Measurements from ENCODE around the gene LARP1B.
"Not testable (repeated sequence)": the region's sequence is repeated elsewhere in the genome, so short reads cannot be mapped to it uniquely, and the experiment has no call there.

Gene LARP1B

DNA sequence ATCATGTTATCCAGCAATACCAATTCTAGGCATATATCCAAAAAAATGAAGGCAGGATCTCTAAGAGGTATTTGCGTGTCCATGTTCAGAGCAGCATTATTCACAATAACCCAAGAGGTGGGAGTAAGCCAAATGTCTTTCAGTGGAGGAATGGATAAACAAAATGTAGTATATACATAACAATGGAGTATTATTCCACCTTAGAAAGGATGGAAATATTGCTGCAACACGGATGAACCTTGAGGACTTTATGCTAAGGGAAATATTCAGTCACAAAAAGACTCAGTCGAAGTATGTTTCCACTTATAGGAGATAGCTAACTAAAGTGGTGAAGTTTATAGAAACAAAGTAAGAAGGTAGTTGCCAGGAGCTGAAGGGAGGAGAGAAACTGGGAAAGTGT, 74.3 kb downstream of the LARP1B start:
- no peak for DNase-seq (ENCODE audit: low spot score)

DNA sequence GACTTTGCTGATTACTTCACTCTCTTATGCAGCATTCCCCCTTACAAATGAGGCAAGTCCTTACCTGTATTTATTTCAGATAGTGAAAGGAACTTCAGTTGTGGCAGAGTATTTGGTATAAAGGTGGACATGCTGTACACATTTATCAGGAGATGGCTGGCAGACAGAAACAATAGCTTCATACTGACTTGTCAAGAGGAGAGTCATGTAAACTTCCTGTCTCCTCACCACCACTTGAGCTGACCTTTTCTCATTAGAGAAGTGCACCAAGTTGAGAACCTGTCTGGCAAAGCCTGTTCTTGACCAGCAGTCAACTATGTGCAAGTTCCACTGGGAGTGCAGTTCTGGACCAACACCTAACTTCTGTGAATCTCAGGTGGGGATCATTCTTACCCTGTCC, 80.8 kb downstream of the LARP1B start:
- no peak for DNase-seq (ENCODE audit: low spot score)

DNA sequence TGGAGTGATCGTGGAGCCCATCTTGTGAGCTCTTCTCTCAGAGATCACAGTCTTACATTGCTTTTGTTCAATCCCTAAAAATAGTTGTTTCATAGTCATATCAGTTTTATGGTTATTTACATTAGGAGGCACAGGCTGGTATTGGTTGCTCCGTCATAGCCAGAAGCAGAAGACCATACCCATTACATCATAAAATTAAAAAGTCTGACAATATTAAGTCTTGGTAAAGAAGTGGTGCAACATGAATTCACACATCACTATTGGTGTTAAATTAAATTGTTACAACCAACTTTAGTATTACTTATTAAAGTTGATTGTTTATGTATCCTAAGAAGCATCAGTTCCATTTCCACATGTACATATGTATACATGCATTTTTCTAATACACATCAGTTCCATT, 84.6 kb downstream of the LARP1B start:
- DNase-seq (ENCODE audit: low spot score): no peak

DNA sequence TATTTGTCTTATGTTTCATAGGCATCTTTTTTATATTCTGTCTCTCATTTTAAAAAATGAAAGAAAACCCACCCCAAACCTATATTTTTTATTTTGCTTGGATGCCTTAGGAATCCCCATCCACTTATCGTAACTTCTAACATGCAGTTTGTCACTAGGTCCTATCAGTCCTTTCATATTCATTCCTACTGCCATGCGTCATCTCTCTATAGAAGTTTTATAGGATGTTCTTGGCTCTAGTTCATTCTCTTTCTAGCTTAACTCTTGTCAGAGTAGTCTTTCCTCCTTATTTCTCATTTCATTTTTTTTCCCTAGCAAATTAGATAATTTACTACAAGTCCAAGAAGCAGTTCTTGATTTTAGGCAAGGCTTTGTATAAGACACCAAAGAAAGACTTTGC, 92.7 kb downstream of the LARP1B start:
- DNase-seq (ENCODE audit: low spot score): no peak

DNA sequence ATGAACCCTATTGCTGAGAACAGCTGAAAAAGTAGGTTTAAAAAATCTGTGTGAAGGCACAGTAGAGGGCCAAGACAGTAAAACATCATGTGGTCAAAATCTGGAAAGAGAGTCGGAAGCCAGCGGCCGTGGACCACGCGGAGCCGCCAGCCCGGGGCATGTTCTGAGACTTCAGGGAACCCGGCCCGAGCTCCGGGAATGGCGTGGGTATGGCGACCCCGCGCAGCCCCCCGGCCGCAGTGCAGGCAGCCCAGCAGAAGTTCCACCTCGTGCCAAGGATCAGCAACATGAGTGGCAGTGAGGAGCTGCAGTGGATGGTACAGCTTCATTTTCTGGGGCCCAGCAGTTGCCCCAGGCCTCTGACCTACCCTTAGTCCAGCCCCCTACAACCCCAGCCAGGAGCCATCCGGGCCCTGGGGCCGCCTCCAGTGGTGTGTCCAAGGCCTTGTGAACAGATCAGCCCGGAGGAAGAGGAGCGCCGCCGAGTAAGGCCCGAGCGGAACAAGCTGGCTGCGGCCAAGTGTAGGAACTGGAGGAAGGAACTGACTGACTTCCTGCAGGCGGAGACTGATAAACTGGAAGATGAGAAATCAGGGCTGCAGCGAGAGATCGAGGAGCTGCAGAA, 94.2 kb downstream of the LARP1B start:
- DNase-seq (ENCODE audit: low spot score): no peak

DNA sequence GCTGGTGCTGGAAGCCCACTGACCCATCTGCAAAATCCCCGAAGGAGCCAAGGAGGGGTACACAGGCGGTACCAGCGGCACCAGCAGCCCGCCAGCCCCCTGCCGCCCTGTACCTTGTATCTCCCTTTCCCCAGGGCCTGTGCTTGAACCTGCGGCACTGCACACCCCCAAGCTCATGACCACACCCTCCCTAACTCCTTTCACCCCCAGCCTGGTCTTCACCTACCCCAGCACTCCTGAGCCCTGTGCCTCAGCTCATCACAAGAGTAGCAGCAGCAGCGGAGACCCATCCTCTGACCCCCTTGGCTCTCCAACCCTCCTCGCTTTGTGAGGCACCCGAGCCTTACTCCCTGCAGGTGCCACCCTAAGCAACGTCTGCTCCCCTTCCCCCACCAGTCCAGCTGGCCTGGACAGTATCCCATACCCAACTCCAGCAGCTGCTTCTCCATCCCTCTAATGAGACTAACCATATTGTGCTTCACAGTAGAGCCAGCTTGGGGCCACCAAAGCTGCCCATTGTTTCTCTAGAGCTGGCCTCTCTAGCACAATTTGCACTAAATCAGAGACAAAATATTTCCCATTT, 94.9 kb downstream of the LARP1B start:
- no peak for DNase-seq (ENCODE audit: low spot score)

DNA sequence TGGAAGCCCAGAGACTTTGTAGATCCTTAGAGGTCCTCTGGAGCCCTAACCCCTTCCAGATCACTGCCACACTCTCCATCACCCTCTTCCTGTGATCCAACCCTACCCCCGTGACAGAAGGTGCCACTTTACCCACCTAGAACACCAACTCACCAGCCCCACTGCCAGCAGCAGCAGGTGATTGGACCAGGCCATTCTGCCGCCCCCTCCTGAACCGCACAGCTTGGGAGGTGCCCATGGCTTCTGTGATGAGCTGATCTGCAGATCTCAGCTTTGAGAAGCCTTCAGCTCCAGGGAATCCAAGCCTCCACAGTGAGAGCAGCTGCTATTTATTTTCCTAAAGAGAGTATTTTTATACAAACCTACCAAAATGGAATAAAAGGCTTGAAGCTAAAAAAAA, 95.4 kb downstream of the LARP1B start:
- not testable (repeated sequence) for DNase-seq (ENCODE audit: low spot score)

DNA sequence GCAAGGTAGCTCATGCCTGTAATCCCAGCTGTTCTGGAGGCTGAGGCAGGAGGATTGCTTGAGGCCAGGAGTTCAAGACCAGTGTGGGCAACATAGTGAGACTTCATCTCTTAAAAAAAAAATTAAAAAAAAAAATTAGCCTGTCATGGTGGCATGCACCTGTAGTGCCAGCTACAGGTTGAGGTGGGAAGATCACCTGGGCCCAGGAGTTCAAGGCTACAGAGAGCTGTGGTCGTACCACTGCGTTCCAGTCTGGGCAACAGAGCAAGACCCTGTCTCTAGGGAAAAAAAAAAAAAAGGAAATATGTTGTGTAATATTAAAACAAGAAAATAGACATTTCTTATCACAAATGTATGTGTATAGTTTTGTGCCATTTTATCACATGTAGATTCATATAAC, 97.8 kb downstream of the LARP1B start:
- no peak for DNase-seq (ENCODE audit: low spot score)

DNA sequence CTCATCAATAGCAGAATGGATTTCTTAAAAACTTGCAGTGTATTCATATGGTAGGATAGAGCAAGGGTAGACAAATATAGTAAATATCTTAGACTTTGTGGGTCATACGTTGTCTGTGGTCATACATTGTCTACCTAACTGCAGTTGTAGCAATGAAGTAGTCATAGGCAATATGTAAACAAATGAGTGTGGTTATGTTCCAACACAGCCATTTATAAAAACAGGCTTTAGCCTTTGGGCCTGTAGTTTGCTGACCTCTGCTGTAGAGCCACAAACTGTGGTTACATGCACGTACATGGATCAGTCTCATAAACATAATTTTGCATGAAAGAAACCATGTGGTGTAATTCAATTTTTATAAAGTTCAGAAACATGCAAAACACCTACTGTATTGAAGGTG, 98.9 kb downstream of the LARP1B start:
- no peak for DNase-seq (ENCODE audit: low spot score)

DNA sequence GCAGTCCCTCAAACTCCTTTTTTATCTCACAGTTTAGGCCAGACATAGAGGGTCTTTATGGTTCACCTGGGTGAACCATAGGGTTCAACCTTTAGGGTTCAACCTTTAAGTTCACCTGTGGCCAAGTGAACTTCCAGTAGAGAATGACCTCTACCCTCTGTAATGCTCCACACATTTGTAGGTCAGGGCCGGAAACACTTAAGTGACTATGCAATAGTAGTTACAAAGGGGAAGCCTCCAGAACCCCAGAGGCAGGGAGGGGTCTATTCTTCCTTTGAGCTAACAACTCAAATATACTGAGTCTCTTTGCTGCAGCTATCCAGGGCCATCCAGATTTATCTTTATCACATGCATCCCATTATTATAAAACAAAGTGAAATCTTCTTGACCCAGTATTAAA, 100.0 kb downstream of the LARP1B start:
- DNase-seq (ENCODE audit: low spot score): no peak

DNA sequence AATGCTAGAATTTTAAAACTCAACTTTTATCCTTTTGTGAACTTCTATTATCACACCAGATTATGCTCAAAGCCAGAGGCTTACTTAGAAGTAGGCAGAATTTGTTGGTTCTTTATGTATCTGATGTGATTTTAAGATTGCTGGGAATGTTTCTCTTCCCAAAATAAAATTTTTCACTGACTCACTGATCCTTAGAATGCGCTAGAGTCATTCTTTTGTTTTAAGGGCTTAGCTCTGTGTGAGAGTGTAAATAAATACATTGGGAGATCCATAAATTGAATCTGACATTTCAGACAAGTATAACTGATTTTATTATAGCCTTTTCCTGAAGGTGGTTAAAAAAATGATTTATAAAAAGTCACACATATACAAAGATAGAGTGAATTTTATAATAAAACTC, 101.3 kb downstream of the LARP1B start:
- DNase-seq (ENCODE audit: low spot score): no peak

DNA sequence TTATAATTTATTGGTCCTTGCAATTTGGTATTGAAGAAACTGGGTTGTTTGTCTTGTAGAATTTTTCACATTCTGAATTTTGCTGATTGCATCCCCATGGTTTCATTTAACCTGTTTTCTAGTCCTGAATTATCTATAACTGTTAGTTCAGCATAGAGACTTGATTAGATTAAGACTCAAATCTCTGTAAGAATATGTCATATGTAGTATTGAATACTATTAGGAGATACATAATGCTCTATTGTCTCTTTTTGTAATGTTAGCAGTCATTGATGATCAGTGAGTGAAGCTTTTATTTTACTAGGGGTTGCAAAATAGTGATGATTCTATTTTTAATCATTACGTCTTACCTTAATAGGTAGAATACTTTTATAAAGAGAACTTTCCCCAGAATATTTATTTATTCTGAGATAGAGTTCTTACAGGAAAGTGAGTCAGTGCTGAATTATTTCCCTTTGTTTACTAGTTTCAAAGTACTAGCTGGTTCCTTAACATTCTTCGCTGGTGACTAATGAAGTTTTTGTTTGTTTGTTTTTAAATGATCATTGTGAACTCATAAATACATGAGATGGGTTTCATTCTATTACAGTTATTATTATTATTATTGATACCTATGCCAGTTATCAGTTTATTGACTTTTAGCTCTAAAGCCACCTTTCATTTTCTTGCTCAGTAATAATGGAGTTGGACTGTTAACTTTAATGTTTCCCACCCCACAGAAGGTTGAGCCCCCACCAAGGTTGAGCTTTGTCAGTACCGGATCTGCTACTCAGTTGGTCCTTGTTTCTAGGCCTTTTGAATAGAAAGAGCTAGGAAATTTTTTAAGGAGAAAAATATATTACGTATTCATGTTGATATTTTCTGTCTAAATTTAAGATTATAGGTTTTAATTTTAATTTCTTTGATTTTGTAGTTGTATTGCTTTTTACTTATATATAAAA, 102.3 kb downstream of the LARP1B start:
- no peak for DNase-seq (ENCODE audit: low spot score)

DNA sequence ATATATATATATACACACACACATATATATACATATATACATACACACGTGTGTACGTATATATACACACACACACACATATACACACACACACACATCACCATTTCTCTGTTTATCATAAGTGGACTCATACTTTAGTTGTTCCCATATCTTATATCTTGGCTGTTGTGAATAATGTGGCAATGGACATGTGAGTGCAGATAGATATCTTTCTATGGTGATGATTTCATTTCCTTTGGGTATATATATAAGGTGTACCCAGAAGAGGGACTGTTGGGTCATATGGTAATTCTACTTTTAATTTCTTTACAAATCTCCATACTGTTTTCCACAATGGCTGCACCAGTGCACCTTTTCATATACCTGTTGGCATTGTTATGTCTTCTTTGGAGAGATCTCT, 105.9 kb downstream of the LARP1B start:
- DNase-seq (ENCODE audit: low spot score): no peak

DNA sequence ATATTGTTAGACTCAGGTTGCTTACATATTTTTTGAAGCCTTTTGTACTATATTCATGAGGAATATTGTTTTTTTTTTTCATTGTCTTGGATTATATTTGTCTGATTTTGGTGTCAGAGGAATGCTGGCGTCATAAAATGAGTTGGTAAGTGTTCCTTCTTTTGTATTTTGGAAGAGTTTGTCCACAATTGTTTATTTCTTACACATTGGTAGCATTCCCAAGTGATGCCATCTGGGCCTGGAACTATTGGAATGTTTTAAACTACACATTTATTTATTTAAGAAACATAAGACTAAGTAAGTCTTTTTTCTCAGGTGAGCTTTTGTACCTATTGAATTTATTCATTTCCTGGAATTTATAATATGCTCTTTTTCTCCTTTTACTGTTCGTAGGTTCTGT, 107.6 kb downstream of the LARP1B start:
- no peak for DNase-seq (ENCODE audit: low spot score)

DNA sequence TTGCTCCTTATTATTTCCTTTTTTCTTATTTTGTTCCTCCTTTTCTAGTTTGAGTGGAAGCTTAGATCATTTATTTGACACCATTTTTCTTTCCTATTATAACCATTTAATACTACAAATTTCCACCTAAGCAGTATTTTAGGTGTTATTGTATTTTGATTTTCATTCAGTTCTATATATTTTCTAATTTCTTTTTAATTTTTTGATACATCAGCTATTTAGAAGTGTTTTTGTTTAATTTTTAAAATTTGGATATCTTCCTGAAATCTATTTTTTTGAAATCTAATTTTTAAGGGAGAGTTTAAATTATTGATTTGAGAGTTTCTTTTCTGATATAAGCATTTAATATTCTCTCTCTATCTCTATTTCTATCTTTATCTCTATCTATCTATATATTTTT, 108.1 kb downstream of the LARP1B start:
- no peak for DNase-seq (ENCODE audit: low spot score)

DNA sequence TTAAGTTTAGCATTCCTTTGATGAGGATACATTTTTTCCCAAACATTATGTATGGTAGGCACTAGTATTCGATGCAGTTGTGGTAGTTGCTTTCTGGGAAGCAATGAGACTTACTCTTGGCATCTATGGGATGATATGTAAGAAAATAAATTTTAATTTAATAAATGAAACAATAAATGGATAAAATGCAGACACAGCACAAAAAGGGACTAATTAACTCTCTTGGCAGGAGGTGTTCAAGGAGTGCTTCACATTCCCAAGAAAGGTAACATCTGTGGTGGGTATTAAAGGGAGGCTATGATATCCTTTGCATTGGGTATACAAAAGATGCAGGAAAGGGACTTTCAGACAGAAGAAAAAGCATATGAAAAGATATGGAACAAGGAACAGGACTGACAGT, 115.5 kb downstream of the LARP1B start:
- DNase-seq (ENCODE audit: low spot score): no peak

DNA sequence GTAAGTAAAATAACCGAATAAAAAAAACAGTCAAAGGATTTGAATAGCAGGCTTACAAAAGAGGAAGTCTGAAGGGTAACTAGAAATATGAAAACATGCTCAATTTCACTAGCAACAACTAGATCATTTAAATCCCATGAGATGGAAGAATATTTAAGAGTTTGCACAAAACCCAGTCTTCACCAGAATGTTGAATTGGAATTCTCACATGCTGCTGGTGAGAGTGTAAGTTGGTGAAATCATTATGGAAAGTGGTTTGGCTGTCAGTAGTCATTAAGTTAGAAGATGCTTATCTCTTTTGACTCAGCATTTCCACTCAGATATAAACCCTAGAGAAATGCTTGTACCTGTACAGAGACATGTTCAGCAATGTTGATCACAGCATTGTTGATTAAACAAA, 116.4 kb downstream of the LARP1B start:
- DNase-seq (ENCODE audit: low spot score): no peak

DNA sequence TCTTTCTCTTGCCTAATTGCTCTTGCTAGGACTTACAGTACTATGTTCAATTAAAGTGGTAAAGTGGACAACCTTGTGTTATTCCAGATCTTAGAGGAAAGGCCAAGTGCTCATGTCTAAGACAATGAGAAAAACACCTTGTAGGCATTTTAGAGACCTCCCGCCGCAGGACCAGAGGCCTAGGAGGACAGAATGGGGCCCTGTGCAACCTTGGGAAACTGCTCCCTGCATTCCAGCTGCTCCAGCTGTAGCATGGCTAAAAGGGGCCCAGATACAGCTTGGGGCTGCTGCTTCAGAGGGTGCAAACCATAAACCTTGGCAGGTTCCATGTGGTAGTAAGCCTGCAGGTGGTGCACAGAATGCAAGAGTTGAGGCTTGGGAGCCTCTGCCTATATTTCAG, 125.5 kb downstream of the LARP1B start:
- no peak for DNase-seq (ENCODE audit: low spot score)

DNA sequence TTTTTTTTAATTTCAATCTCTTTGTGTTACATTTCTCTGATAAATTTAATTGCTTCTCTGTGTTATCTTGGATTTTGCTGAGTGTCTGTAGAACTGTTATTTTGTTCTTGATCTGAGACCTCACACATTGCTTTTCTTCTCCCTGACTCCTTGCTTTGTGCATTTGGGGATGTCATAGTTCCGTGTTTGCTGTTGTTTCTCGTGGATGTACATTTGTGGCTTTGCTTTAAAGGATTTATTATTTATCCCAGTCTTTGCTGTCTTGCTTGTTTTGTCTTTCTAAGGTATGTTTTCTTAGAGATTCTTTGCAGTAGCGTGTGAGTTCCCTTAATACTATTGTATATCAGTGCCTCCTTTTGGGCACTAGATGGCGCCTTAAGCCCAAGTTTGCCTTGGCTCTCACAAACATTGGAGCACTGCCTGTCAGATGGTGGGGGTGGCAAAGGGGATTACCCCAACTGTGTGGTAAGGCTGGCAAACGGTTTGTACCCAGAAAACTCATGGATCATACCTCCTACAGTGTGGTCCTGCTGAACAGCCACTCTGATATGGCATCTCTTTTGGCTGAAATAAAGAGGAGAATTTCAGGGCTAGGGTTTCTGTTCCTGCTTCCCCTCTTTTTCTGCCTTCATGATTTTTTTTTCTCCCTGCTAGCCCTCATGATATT, 130.1 kb downstream of the LARP1B start:
- peak; percentile 83 for DNase-seq (ENCODE audit: low spot score)

DNA sequence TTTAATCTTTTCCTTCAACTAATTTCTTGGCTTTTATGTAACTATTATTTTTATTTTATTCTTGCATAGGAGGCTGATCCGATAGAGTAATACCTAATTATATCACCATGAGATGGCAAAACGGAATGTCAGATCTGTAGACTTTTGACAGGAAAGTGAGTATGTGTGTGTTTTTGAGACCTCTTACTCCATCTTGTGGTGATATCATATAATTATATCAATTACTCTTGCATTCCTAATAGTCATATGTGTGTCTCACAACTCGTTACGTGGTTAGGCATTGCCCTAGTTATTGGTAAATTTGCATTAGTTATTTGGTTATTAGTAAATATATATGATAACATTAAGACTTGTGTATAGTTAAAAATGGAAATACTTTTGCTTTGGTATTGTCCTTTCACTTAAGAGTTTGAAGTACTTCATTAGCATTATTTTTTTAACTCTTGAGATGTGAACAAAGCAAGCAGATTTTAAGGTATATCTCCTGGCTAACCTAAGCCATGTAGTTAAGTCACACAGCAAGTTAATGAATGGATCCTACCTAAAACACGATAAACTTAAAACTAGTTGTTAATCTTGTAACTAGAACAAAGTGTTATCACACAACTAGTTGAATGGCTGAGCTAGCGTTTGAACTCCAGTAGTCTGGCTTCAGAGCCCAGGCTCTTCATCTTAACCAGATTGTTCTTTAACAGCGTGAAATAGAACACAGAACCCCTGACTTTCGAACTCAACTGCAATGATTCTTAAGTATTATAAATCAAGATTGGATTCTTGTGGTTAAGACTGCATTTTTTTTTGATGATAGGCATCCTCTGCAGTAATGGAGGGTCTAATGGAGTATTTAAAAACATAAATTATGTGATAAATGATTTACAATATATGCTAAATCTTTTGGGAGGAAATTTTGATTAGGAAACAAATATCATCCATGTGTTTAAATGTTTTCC, 159.4 kb downstream of the LARP1B start:
- peak; percentile 29 for DNase-seq (ENCODE audit: low spot score)

DNA sequence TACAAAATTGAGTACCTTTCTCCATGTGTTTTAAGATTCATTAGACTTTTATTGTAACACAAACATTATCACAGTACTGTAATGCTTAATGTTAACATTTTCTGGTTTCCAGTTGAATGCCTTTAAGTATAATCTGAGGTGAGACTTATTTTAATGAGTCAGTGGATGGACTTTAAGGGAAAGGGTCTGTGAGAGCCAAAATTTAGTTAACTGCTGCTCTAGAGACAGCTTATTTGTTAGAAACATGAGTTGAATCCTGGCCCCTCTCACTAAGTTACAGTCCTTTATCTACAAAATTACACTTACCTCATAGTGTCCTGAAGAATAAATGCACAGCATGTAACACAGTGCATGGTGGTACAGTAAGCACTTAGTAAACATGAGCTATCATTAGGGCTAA, 160.5 kb downstream of the LARP1B start:
- DNase-seq (ENCODE audit: low spot score): no peak

DNA sequence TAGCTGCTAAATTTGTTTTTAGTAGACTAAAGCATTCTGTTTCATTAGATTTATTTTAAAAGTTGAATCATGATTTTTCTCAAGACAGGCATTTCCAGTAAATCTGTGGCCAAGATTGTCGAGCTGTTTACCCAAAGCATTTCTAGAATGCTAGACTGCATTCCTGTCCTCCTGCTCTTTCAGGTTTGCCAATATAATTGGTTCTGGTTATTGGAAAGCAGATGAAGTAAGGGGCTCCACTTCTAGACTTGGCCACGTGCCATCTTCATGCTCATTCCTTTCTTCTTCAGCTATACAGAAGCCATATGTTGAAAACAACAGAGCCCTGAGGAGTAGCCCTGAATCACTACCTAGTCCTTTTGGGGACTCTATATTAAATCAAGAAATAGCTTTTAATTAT, 164.0 kb downstream of the LARP1B start:
- no peak for DNase-seq (ENCODE audit: low spot score)
